ENCODE results near the gene HIPK1. TPM values are rescaled to one million over a fixed set of nuclear protein-coding genes. Genes with fewer than 3 reads are reported as not detected.
A peak's percentile ranks its signal among the peaks of the same experiment; 100 is the strongest.

The HIPK1 gene
- total RNA-seq, 1 donor from 2014 or later = 41.7 TPM

DNA sequence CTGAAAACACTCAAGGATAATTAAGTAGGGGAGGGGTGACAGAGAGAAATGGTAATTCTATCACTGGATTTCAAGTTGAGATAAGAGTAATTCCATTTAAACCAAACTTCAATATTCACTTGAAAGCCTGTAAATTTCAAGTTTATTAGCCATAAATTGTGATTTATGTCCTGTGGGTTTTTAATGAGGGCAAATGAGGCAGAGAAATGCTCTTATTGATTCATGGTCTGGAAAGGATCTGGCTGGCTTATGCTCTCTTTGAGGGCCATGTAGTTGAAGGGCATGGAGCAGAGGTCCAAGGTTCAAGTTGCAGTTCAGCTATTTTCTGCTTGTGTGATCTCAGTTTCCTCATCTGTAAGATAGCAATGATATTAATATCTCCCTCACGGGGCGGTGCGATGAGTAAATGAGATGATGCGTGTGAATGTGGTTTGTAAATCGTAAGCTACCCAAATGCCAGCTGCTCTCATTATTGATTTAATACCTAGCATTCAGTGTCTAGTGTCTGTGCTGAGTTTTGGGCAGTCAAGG lies 62.4 kb downstream of the HIPK1 start:
- H3K27me3 ChIP-seq = no peaks in the 10 kb centered on the region
- DNase-seq (ENCODE audit: low spot score in 2 of 2) = no peak
- H3K9me3 ChIP-seq = peaks cover 5 to 20% of the 10 kb centered on the region in 2 donors
- H3K4me1 ChIP-seq = no peaks in the 10 kb centered on the region
- H3K27ac ChIP-seq = no peak overlapping the region
- intact Hi-C loops (cut with DNase I) = no loop called here
- H3K4me3 ChIP-seq = no peak overlapping the region
- no peaks in the 10 kb centered on the region for H3K36me3 ChIP-seq
- TF ChIP-seq, protein P1, sequence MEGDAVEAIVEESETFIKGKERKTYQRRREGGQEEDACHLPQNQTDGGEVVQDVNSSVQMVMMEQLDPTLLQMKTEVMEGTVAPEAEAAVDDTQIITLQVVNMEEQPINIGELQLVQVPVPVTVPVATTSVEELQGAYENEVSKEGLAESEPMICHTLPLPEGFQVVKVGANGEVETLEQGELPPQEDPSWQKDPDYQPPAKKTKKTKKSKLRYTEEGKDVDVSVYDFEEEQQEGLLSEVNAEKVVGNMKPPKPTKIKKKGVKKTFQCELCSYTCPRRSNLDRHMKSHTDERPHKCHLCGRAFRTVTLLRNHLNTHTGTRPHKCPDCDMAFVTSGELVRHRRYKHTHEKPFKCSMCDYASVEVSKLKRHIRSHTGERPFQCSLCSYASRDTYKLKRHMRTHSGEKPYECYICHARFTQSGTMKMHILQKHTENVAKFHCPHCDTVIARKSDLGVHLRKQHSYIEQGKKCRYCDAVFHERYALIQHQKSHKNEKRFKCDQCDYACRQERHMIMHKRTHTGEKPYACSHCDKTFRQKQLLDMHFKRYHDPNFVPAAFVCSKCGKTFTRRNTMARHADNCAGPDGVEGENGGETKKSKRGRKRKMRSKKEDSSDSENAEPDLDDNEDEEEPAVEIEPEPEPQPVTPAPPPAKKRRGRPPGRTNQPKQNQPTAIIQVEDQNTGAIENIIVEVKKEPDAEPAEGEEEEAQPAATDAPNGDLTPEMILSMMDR (IDR thresholded peaks at IDR 0.05) = no peak

DNA sequence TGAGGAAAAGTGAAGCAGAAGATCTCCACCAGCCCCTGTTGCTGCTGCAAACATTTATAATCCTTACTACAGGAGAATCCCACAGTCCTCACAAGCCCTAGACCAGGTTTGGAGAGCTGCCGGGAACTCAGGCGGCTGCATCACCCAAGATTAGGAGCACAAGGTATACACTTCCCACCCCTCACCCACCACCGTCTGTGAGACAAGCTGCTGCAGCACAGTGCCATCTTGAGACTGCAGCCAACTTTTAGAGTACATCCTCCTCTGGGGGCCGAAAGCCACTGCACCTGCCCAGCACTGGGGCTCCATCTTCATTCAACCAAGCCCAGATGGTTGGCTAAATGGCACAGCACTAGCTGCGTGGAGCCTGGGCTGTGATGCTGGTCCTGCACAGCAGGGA lies 63.9 kb downstream of the HIPK1 start:
- H3K27ac ChIP-seq = no peak overlapping the region
- H3K27me3 ChIP-seq = no peaks in the 10 kb centered on the region
- intact Hi-C loops (cut with DNase I) = no loop called here
- no peaks in the 10 kb centered on the region for H3K4me1 ChIP-seq
- peaks cover 5 to 20% of the 10 kb centered on the region in 2 donors for H3K9me3 ChIP-seq
- no peaks in the 10 kb centered on the region for H3K36me3 ChIP-seq
- TF ChIP-seq, protein P1 (IDR thresholded peaks at IDR 0.05) = no peak
- DNase-seq (ENCODE audit: low spot score in 2 of 2) = no peak
- no peak overlapping the region for H3K4me3 ChIP-seq

DNA sequence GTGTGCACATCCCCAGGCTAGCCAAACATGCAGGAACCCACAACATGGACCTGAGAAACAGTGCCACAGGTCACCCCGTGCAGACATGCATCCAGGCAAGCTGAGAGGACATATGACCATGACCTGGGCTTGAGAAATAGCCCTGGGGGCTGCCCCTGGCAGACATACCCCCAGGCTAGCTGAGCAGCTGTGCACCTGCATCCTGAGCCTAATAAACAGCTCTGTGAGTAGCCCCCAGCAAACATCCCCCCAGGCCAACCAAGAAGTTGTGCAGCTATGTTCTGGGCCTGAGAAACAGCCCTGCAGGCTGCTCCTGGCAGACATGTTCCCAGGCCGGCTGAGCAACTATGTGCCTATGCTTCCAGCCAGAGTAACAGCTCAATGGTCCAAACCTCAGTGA lies 64.6 kb downstream of the HIPK1 start:
- no peak overlapping the region for H3K27ac ChIP-seq
- H3K27me3 ChIP-seq = no peaks in the 10 kb centered on the region
- DNase-seq (ENCODE audit: low spot score in 2 of 2) = no peak
- intact Hi-C loops (cut with DNase I) = no loop called here
- H3K36me3 ChIP-seq = no peaks in the 10 kb centered on the region
- no peaks in the 10 kb centered on the region for H3K4me1 ChIP-seq
- no peak overlapping the region for H3K4me3 ChIP-seq
- H3K9me3 ChIP-seq = peaks cover 5 to 20% of the 10 kb centered on the region in 2 donors
- TF ChIP-seq, protein P1 (IDR thresholded peaks at IDR 0.05) = no peak

DNA sequence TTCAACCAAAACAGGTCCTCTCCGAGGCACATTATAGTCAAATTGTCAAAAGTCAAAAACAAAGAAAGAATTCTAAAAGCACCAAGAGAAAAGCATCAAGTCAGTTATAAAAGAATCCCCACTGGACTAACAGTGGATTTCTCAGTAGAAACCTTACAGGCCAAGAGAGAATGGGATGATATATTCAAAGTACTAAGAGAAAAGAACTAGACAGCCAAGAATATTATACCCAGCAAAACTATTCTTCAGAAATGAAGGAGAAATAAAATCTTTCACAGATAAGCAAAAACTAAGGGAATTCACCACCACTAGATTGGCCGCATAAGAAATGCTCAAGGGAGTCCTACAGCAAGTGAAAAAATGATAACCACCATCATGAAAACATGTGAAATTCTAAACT lies 66.3 kb downstream of the HIPK1 start:
- H3K4me3 ChIP-seq = no peak overlapping the region
- no peaks in the 10 kb centered on the region for H3K36me3 ChIP-seq
- TF ChIP-seq, protein P1 (IDR thresholded peaks at IDR 0.05) = no peak
- peaks cover 5 to 20% of the 10 kb centered on the region in 2 donors for H3K9me3 ChIP-seq
- no peaks in the 10 kb centered on the region for H3K4me1 ChIP-seq
- intact Hi-C loops (cut with DNase I) = no loop called here
- H3K27ac ChIP-seq = no peak overlapping the region
- no peaks in the 10 kb centered on the region for H3K27me3 ChIP-seq
- no peak for DNase-seq (ENCODE audit: low spot score in 2 of 2)

DNA sequence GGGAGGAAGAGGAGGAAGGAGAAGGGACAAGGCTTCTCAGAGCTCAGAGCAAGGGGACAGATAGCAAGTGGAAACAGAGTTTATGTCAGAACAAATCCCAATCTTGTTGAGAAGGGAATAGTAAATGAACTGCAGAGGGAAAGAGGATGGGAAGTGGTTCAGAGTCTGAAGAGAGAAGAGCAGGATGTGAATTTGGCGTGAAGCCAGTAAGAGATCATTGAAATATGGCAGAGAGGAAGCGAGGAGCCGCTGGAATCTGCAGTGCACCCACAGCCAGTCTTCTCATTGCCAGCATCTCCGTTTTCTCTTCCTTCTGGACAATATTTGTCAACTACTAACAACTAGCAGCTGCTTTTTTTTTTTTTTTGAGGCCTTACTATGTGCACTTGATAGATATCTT lies 69.2 kb downstream of the HIPK1 start:
- Histone ChIP-seq H3K27me3 (no peaks in the 10 kb centered on the region), H3K4me3 (no peak overlapping the region), H3K36me3 (no peaks in the 10 kb centered on the region), H3K9me3 (peaks cover 5 to 20% of the 10 kb centered on the region in 2 donors), H3K4me1 (no peaks in the 10 kb centered on the region), H3K27ac (no peak overlapping the region)
- TF ChIP-seq, protein P1 (IDR thresholded peaks at IDR 0.05) = no peak
- DNase-seq (ENCODE audit: low spot score in 2 of 2) = peak in 1 of 2 donors; percentile 35
- intact Hi-C loops (cut with DNase I) = no loop called here

DNA sequence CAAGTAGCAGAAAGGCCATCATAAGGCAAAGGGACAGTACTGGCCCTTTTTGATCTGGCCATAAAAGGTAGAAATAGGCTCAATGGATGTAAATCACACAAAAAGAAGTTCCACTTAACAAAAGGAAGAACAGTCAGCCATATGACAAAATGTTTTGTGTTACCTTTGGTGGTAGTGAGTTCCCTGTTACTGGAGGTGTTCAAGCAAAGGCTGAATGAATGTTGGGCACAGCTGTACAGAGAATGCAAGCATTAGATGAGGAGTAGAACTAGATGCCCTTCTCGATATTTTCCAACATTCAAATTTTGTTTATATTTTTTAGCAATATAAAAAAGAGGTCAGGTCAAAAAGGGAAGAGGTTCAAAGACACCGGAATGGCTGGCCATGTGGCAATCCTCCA lies 70.1 kb downstream of the HIPK1 start:
- DNase-seq (ENCODE audit: low spot score in 2 of 2) = peak in 1 of 2 donors; percentile 5
- Histone ChIP-seq H3K27ac (no peak overlapping the region), H3K4me3 (no peak overlapping the region), H3K9me3 (peaks cover 5 to 17% of the 10 kb centered on the region in 2 donors), H3K4me1 (no peaks in the 10 kb centered on the region), H3K36me3 (no peaks in the 10 kb centered on the region), H3K27me3 (no peaks in the 10 kb centered on the region)
- intact Hi-C loops (cut with DNase I) = no loop called here
- TF ChIP-seq, protein P1 (IDR thresholded peaks at IDR 0.05) = no peak
